Loucy (cell line): ENCODE results near the gene PPP3CA.

Source experiments
- EZH2phosphoT487 ChIP-seq: fragments of 200-600 bp; IDR thresholded peaks from 2 replicates; pipeline ENCODE4 v1.6.1; 2018; ENCODE audit warnings: antibody characterized with exemption, mild to moderate bottlenecking, moderate library complexity, borderline replicate concordance
- TF ChIP-seq, protein P1 (sequence below): fragments of 200-600 bp; sonication (generic); conservative IDR thresholded peaks from 2 replicates; pipeline ENCODE4 v1.5.1; 2014; ENCODE audit warnings: mild to moderate bottlenecking, antibody characterized with exemption, low read length

DNA sequence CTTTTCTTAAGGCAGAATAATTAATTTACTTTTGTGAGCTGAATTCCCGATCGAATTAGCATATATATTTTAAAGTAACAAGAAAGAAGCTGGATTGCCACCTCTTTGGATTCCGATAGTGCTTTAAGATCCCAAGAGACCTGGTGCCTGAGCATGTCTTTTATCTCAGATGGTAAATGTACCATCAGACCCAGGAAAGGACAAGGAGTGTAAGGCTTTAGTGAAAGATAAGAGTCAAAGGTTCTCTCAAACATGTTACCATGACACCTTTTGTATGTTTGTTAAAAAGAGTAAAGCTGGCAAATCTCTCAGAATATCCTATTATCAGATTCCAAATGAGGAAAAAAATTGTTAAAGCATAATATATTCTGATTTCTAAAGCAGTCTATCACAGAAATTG lies 198.8 kb downstream of the PPP3CA start:
- TF ChIP-seq, protein P1, sequence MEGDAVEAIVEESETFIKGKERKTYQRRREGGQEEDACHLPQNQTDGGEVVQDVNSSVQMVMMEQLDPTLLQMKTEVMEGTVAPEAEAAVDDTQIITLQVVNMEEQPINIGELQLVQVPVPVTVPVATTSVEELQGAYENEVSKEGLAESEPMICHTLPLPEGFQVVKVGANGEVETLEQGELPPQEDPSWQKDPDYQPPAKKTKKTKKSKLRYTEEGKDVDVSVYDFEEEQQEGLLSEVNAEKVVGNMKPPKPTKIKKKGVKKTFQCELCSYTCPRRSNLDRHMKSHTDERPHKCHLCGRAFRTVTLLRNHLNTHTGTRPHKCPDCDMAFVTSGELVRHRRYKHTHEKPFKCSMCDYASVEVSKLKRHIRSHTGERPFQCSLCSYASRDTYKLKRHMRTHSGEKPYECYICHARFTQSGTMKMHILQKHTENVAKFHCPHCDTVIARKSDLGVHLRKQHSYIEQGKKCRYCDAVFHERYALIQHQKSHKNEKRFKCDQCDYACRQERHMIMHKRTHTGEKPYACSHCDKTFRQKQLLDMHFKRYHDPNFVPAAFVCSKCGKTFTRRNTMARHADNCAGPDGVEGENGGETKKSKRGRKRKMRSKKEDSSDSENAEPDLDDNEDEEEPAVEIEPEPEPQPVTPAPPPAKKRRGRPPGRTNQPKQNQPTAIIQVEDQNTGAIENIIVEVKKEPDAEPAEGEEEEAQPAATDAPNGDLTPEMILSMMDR: no peak
- TF ChIP-seq EZH2phosphoT487: no peak
